NCI-H748 (cell line): ENCODE results near the gene MLH1.

Experiments used
- DNase-seq: peaks from one replicate; lab custom pipeline; 2025; ENCODE audit not compliant: unreplicated experiment; lab: John Stamatoyannopoulos, UW

Gene MLH1

GRCh38 chr3:36973139-36973538, 20.2 kb upstream of the MLH1 start:
- no peak for DNase-seq

GRCh38 chr3:36981006-36981405, 12.3 kb upstream of the MLH1 start:
- no peak for DNase-seq

- no peak for DNase-seq
Observed at GRCh38 chr3:36988356-36988755, 5.0 kb upstream of the MLH1 start.

GRCh38 chr3:36989005-36989404, 4.3 kb upstream of the MLH1 start:
- no peak for DNase-seq

- DNase-seq: no peak
Observed at GRCh38 chr3:36989568-36989967, 3.8 kb upstream of the MLH1 start.

GRCh38 chr3:36991147-36991546, 2.2 kb upstream of the MLH1 start:
- DNase-seq: no peak

- DNase-seq: no peak
Observed at GRCh38 chr3:36991923-36992805, 1.2 kb upstream of the MLH1 start.

- no peak for DNase-seq
Observed at GRCh38 chr3:36992806-36993325, 452 bp upstream of the MLH1 start, which contains the start of gene EPM2AIP1. EPM2AIP1 (minus strand) TSS chr3:36993131; CDS start chr3:36993077, 54 bp downstream.

- no peak for DNase-seq
Observed at GRCh38 chr3:37014620-37015019, 21.3 kb downstream of the MLH1 start.

- DNase-seq: no peak
Observed at GRCh38 chr3:37015642-37016041, 22.3 kb downstream of the MLH1 start.

- no peak for DNase-seq
Observed at GRCh38 chr3:37016903-37017302, 23.6 kb downstream of the MLH1 start.

GRCh38 chr3:37017683-37018082, 24.4 kb downstream of the MLH1 start:
- no peak for DNase-seq

- DNase-seq: no peak
Observed at GRCh38 chr3:37024092-37024491, 30.8 kb downstream of the MLH1 start.

- no peak for DNase-seq
Observed at GRCh38 chr3:37024820-37025405, 31.6 kb downstream of the MLH1 start.

GRCh38 chr3:37025561-37026335, 32.4 kb downstream of the MLH1 start:
- no peak for DNase-seq

GRCh38 chr3:37026851-37027250, 33.5 kb downstream of the MLH1 start:
- no peak for DNase-seq

- no peak for DNase-seq
Observed at GRCh38 chr3:37028329-37028728, 35.0 kb downstream of the MLH1 start.

- no peak for DNase-seq
Observed at GRCh38 chr3:37029111-37029510, 35.8 kb downstream of the MLH1 start.

- DNase-seq: no peak
Observed at GRCh38 chr3:37029516-37030163, 36.3 kb downstream of the MLH1 start.

- no peak for DNase-seq
Observed at GRCh38 chr3:37030588-37030987, 37.3 kb downstream of the MLH1 start.

- DNase-seq: no peak
Observed at GRCh38 chr3:37031096-37031682, 37.9 kb downstream of the MLH1 start.
